Endothelial cell (in vitro differentiated cells): ENCODE data around the gene ARRDC1. TPM values are rescaled to one million over a fixed set of nuclear protein-coding genes. Genes with fewer than 3 reads are reported as not detected.

ENCODE experiments used
- DNase-seq: peaks from one replicate; pipeline ENCODE4 v3.0.0; 2021; ENCODE audit warnings: low spot score
- H3K27ac Mint-ChIP-seq: one replicate; pipeline ENCODE4 v1.8.0; 2021; ENCODE audit warnings: mixed read lengths, inconsistent platforms; ENCODE audit not compliant: unreplicated experiment
- H3K27me3 Mint-ChIP-seq: one replicate; pipeline ENCODE4 v1.8.0; 2021; ENCODE audit warnings: mild to moderate bottlenecking, moderate library complexity, mixed read lengths, inconsistent platforms; ENCODE audit not compliant: unreplicated experiment
- H3K36me3 Mint-ChIP-seq: one replicate; pipeline ENCODE4 v1.8.0; 2021; ENCODE audit warnings: mild to moderate bottlenecking, low read depth, mixed read lengths, inconsistent platforms; ENCODE audit not compliant: unreplicated experiment
- H3K4me1 Mint-ChIP-seq: one replicate; pipeline ENCODE4 v1.8.0; 2021; ENCODE audit warnings: mild to moderate bottlenecking, mixed read lengths, inconsistent platforms; ENCODE audit not compliant: unreplicated experiment
- H3K4me3 Mint-ChIP-seq: one replicate; pipeline ENCODE4 v1.8.0; 2021; ENCODE audit warnings: mild to moderate bottlenecking, mixed read lengths, inconsistent platforms; ENCODE audit not compliant: unreplicated experiment
- H3K9me3 Mint-ChIP-seq: one replicate; pipeline ENCODE4 v1.8.0; 2021; ENCODE audit warnings: mixed read lengths, inconsistent platforms; ENCODE audit not compliant: unreplicated experiment
- CTCF ChIP-seq: fragments of 200-600 bp; sonication (generic); IDR thresholded peaks from one replicate; pipeline ENCODE4 v1.5.0; 2021; ENCODE audit warnings: antibody characterized with exemption; ENCODE audit not compliant: unreplicated experiment
- total RNA-seq: library from RNA; stranded (reverse); fragmentation: NEBNext Ultra II Directional; extraction: Animal tissue kit (Norgen Biotek cat#: 25700); gene quantifications from one replicate; pipeline ENCODE4 v1.2.1, GENCODE V29; 2021; ENCODE audit not compliant: unreplicated experiment

Gene ARRDC1
- total RNA-seq, 1 donor from 2014 or later, result 20.3 TPM

GRCh38 chr9:137630126-137630525, 24.6 kb downstream of the ARRDC1 start:
- no peak overlapping the region for H3K4me3 Mint-ChIP-seq

GRCh38 chr9:137630679-137631078, 25.2 kb downstream of the ARRDC1 start:
- no peak for TF ChIP-seq CTCF
- Mint-ChIP-seq H3K9me3 (no peaks in the 10 kb centered on the region), H3K27ac (peak overlapping the region; percentile 50), H3K36me3 (no peaks in the 10 kb centered on the region), H3K4me1 (peaks cover 38% of the 10 kb centered on the region), H3K27me3 (peaks cover 1% of the 10 kb centered on the region), H3K4me3 (no peak overlapping the region)
- DNase-seq, result no peak

More at GRCh38 chr9:137630126-137630525, 24.6 kb downstream of the ARRDC1 start:
- H3K27ac Mint-ChIP-seq, result peak overlapping the region; percentile 55
- H3K27me3 Mint-ChIP-seq, result peaks cover 1% of the 10 kb centered on the region
- peaks cover 40% of the 10 kb centered on the region for H3K4me1 Mint-ChIP-seq
- H3K36me3 Mint-ChIP-seq, result peaks cover 3% of the 10 kb centered on the region
- H3K9me3 Mint-ChIP-seq, result no peaks in the 10 kb centered on the region
- TF ChIP-seq CTCF, result no peak
- no peak for DNase-seq

- no peak for TF ChIP-seq CTCF
- no peaks in the 10 kb centered on the region for H3K36me3 Mint-ChIP-seq
- DNase-seq, result no peak
- peaks cover 1% of the 10 kb centered on the region for H3K27me3 Mint-ChIP-seq
- H3K9me3 Mint-ChIP-seq, result no peaks in the 10 kb centered on the region
- no peak overlapping the region for H3K4me3 Mint-ChIP-seq
- peaks cover 36% of the 10 kb centered on the region for H3K4me1 Mint-ChIP-seq
- peak overlapping the region; percentile 95 for H3K27ac Mint-ChIP-seq
Measured at GRCh38 chr9:137631345-137632229, 26.1 kb downstream of the ARRDC1 start.

- Mint-ChIP-seq H3K36me3 (no peaks in the 10 kb centered on the region), H3K4me3 (peak overlapping the region; percentile 5), H3K9me3 (no peaks in the 10 kb centered on the region), H3K27me3 (peaks cover 1% of the 10 kb centered on the region), H3K27ac (peak overlapping the region; percentile 95), H3K4me1 (peaks cover 36% of the 10 kb centered on the region)
- no peak for TF ChIP-seq CTCF
- DNase-seq, result no peak
Measured at GRCh38 chr9:137632230-137633161, 27.0 kb downstream of the ARRDC1 start.
